Measurements from ENCODE around the gene MCM3. TPM values are rescaled to one million over a fixed set of nuclear protein-coding genes. Genes with fewer than 3 reads are reported as not detected.

The MCM3 gene
- total RNA-seq, 2 experiments from 2014 or later: 217 to 220 TPM

DNA sequence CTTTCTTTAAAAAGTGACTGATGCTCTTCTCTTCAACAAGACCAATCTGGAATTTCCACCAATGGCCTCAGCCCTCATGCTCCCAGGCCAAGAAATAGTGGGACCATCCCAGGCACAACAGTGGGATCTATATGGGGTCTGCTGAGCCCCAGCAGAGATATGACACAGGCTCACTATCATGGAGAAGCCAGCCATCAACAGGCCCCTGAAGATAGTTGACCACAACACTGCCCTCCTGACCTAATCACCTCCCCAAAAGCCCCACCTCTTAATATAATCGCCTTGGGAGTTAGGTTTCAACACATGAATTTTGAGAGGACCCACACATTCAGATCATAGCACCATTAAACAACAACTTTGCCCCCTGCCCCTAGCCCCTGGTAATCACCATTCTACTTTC lies 16.8 kb upstream of the MCM3 start:
- DNase-seq (no peak), ATAC-seq (no peak)
- ChIA-PET CTCF (interaction anchor here (1.0 kb wide), 1 partner anchor 48 kb away, joined by 3 read pairs; no protein-coding TSS in a partner anchor), POLR2A (interaction anchor here (0.8 kb wide), 1 partner anchor 91 kb away, joined by 3 read pairs; no protein-coding TSS in a partner anchor)
- Mint-ChIP-seq H3K36me3 (ENCODE audit: low read depth) (peaks cover 8% of the 10 kb centered on the region), H3K4me3 (no peak overlapping the region), H3K9me3 (ENCODE audit: insufficient read depth) (peaks cover 8% of the 10 kb centered on the region), H3K27ac (no peak overlapping the region), H3K4me1 (ENCODE audit: low read depth) (peaks cover 50% of the 10 kb centered on the region), H3K27me3 (ENCODE audit: low read depth) (no peaks in the 10 kb centered on the region)

DNA sequence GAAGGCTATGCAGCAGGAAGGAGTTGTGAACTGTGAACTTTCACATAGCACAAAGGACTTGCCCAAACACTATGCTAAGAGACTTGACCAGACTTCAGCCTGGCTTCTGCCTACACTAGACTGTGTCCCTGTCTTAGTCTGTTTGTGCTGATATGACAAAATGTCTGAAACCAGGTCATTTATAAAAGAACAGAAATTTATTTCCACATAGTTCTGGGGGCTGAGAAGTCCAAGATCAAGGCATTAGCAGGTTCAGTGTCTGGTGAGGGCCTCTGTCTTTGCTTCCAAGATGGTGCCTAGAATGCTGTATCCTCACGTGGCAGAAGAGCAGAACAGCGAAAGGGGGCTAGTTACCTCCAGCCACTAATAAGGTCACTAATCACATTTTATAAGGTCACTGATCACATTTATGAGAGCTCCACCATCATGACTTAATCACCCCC lies 16.0 kb upstream of the MCM3 start:
- CTCF ChIA-PET: interaction anchor here (1.0 to 2.4 kb wide), 2 partner anchors 15 to 49 kb away, joined by 3 to 13 read pairs; partner anchors contain the start of gene MCM3
- peaks cover 8% of the 10 kb centered on the region for H3K9me3 Mint-ChIP-seq (ENCODE audit: insufficient read depth)
- H3K36me3 Mint-ChIP-seq (ENCODE audit: low read depth): peaks cover 11% of the 10 kb centered on the region
- DNase-seq (no peak), ATAC-seq (no peak)
- POLR2A ChIA-PET: interaction anchor here (0.8 kb wide), 1 partner anchor 92 kb away, joined by 3 read pairs; no protein-coding TSS in a partner anchor
- H3K27ac Mint-ChIP-seq: no peak overlapping the region
- no peaks in the 10 kb centered on the region for H3K27me3 Mint-ChIP-seq (ENCODE audit: low read depth)
- no peak overlapping the region for H3K4me3 Mint-ChIP-seq
- peaks cover 47% of the 10 kb centered on the region for H3K4me1 Mint-ChIP-seq (ENCODE audit: low read depth)

DNA sequence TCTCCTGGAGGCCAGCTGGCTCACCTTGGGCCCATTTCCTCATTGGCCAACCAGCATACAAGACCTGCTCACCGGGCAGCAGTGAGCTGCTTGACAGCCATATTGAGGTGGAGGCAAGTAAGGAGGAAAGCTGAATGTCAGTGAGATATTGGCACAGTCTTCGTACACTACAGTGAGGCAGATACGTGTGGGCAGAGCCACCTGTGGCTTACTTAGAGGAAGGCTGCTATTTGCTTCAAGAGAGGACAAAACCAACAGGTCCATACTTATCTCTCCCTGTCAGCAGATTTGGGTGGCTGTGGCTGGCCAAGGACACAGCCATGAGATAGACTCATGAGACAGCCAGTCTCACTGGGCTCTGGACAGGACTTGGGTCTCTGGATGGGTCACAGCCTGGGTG lies 15.1 kb upstream of the MCM3 start:
- no peak for ATAC-seq
- Mint-ChIP-seq H3K27ac (no peak overlapping the region), H3K9me3 (ENCODE audit: insufficient read depth) (peaks cover 8% of the 10 kb centered on the region), H3K4me1 (ENCODE audit: low read depth) (peaks cover 40% of the 10 kb centered on the region), H3K36me3 (ENCODE audit: low read depth) (peaks cover 11% of the 10 kb centered on the region), H3K27me3 (ENCODE audit: low read depth) (no peaks in the 10 kb centered on the region), H3K4me3 (no peak overlapping the region)
- ChIA-PET POLR2A (no interaction called here), CTCF (interaction anchor here (0.8 to 2.4 kb wide), 2 partner anchors 14 to 16 kb away, joined by 3 to 13 read pairs; partner anchors contain the start of gene MCM3)
- no peak for DNase-seq

DNA sequence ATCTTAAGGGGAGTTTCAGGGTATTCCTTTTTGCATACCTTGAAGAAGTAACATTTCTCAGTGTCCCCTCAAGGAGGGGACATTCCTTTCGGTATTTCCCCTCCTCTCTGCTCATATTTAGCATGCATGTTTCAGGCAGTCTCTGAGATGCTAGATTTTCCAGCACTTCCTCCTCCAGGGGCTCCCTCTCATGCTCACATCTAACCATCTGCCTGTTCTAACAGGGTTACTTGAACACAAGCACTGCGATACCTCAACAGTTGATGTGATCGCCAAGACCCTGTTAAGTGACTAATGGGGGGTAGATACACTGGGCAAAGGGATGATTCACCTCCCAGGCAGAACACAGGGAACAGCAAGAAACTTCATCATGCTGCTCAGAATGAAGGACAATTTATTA lies 12.9 kb upstream of the MCM3 start:
- ChIA-PET CTCF (interaction anchor here (1.1 to 1.2 kb wide), 2 partner anchors 12 to 64 kb away, joined by 3 to 9 read pairs; partner anchors contain the start of genes MCM3 and PAQR8), POLR2A (no interaction called here)
- Mint-ChIP-seq H3K4me1 (ENCODE audit: low read depth) (peaks cover 24% of the 10 kb centered on the region), H3K27ac (no peak overlapping the region), H3K9me3 (ENCODE audit: insufficient read depth) (peaks cover 8% of the 10 kb centered on the region), H3K36me3 (ENCODE audit: low read depth) (peaks cover 11% of the 10 kb centered on the region), H3K27me3 (ENCODE audit: low read depth) (no peaks in the 10 kb centered on the region), H3K4me3 (no peak overlapping the region)
- DNase-seq (no peak), ATAC-seq (no peak)

DNA sequence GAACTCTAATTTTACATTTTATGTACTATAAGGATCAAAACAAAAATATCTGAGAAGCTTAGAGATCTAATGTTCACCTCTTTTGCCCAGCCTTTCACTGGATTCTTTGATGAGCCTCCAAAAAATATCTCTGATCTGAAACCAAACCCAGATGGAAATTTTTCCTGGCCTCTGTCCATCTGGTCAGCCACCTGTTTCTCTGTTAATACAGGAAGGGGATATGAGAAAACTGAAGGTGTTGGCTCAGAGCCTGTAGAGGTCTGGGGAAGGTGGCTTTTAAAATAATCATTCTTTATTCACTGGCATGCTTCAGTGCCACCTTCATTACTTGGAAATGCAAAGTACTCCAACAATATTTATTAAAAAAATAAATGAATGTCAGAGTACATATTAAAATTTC lies 8.5 kb upstream of the MCM3 start:
- POLR2A ChIA-PET: interaction anchor here (0.7 kb wide), 1 partner anchor 70 kb away, joined by 3 read pairs; no protein-coding TSS in a partner anchor
- Mint-ChIP-seq H3K4me3 (no peak overlapping the region), H3K27me3 (ENCODE audit: low read depth) (no peaks in the 10 kb centered on the region), H3K9me3 (ENCODE audit: insufficient read depth) (no peaks in the 10 kb centered on the region), H3K27ac (no peak overlapping the region), H3K36me3 (ENCODE audit: low read depth) (peaks cover 6% of the 10 kb centered on the region), H3K4me1 (ENCODE audit: low read depth) (peaks cover 18% of the 10 kb centered on the region)
- ATAC-seq: no peak
- DNase-seq: no peak
- CTCF ChIA-PET: interaction anchor here (0.9 to 2.1 kb wide), 8 partner anchors 8 to 107 kb away, joined by 3 to 5 read pairs (median 3); partner anchors contain the start of genes MCM3 and PAQR8

GRCh38 chr6:52288841-52289240 lies 4.3 kb upstream of the MCM3 start:
- Mint-ChIP-seq H3K36me3 (ENCODE audit: low read depth) (no peaks in the 10 kb centered on the region), H3K9me3 (ENCODE audit: insufficient read depth) (no peaks in the 10 kb centered on the region), H3K4me1 (ENCODE audit: low read depth) (peaks cover 19% of the 10 kb centered on the region), H3K4me3 (no peak overlapping the region), H3K27me3 (ENCODE audit: low read depth) (no peaks in the 10 kb centered on the region), H3K27ac (no peak overlapping the region)
- ATAC-seq (no peak), DNase-seq (no peak)
- ChIA-PET POLR2A (no interaction called here), CTCF (interaction anchor here (0.8 to 9.6 kb wide), 8 partner anchors 19 to 383 kb away, joined by 3 to 305 read pairs (median 8); partner anchors contain the start of genes EFHC1 and PAQR8)

GRCh38 chr6:52288216-52288615 lies 3.7 kb upstream of the MCM3 start:
- CTCF ChIA-PET: interaction anchor here (1.0 to 9.6 kb wide), 7 partner anchors 20 to 130 kb away, joined by 5 to 305 read pairs (median 9); partner anchors contain the start of genes EFHC1 and PAQR8
- H3K36me3 Mint-ChIP-seq (ENCODE audit: low read depth): peaks cover 4% of the 10 kb centered on the region
- no peak overlapping the region for H3K4me3 Mint-ChIP-seq
- H3K9me3 Mint-ChIP-seq (ENCODE audit: insufficient read depth): no peaks in the 10 kb centered on the region
- ATAC-seq (no peak), DNase-seq (no peak)
- no peaks in the 10 kb centered on the region for H3K27me3 Mint-ChIP-seq (ENCODE audit: low read depth)
- peaks cover 23% of the 10 kb centered on the region for H3K4me1 Mint-ChIP-seq (ENCODE audit: low read depth)
- POLR2A ChIA-PET: interaction anchor here (6.5 kb wide), 1 partner anchor 73 kb away, joined by 47 read pairs; the partner anchor contains the start of gene PAQR8
- H3K27ac Mint-ChIP-seq: no peak overlapping the region

DNA sequence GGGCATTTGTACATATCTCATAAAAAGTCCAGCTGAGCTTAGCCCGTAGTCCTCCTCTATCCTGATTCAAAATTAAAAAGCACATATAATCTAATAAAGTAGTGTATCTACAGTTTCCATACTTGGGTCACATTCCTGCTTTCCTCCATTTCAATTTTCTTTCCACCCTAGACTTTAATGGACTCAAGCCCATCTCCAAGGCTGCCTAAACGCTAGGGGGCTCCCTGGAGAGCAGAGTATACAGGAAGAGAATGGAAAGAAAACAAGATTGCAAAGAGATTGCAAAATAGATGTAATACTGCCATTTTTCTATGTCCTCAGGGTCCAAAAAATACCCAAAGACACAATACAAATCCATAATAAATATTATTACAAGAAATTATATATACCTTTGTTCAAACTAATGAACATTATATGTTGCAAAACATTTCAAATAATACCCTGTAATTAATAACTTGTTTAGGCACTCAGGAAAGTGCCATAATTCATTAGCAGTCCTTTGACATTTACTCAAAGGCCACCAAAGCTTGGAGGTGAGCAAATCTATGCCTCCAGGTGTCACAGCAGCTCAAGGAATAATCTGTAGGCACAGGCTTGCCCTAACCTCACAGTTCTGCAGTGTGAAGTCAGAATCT lies 2.4 kb upstream of the MCM3 start:
- H3K4me1 Mint-ChIP-seq (ENCODE audit: low read depth): peaks cover 35% of the 10 kb centered on the region
- DNase-seq (peak; percentile 78), ATAC-seq (no peak)
- H3K27ac Mint-ChIP-seq: peak overlapping the region; percentile 58
- peak overlapping the region; percentile 40 for H3K4me3 Mint-ChIP-seq
- peaks cover 17% of the 10 kb centered on the region for H3K36me3 Mint-ChIP-seq (ENCODE audit: low read depth)
- no peaks in the 10 kb centered on the region for H3K9me3 Mint-ChIP-seq (ENCODE audit: insufficient read depth)
- H3K27me3 Mint-ChIP-seq (ENCODE audit: low read depth): no peaks in the 10 kb centered on the region
- ChIA-PET CTCF (interaction anchor here (0.7 to 9.6 kb wide), 24 partner anchors 8 to 378 kb away, joined by 3 to 305 read pairs (median 12); partner anchors contain the start of genes EFHC1 and PAQR8), POLR2A (interaction anchor here (1.0 to 6.5 kb wide), 4 partner anchors 75 to 113 kb away, joined by 3 to 47 read pairs (median 20); partner anchors contain the start of gene PAQR8)

DNA sequence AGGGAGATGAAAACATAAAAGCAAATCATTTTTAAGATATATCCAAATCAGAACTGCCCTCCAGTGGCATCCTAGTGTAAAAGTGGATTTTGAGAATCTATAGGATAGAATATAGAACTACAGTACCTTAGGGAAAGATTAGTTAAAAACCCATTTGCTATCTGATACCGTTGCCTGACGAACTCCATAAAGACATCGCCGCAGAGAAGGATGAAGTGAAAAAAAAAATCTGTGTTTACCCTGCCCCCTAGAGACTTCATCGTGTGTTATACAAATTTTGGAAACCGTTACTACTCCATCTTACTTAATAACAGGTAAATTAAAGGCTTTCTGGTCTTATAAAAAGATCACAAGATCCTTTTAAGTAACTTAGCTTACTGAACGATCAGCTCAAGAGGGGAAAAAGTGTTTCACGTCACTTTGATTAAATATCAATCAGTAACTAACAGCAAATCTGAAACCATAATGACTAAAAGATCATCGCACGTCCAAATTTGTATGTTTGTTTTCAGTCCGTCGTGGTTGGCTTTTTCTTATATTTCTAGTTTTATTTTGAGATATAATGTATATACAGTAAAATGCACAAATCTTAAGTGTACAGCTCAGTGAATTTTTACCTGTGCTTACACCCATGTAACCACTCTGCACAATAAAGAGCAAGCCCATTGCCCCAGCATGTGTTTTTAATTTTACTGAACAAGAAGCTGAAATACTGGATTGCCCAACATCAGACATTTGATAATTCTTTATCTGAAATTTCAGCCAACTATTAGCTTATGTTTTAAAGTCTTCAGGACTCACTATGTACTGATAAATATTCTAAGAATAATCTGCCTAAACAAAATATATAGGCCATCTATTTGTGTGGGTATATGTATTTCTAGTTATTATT lies 881 bp upstream of the MCM3 start:
- Mint-ChIP-seq H3K27me3 (ENCODE audit: low read depth) (no peaks in the 10 kb centered on the region), H3K36me3 (ENCODE audit: low read depth) (peaks cover 31% of the 10 kb centered on the region), H3K27ac (peak overlapping the region; percentile 18), H3K4me1 (ENCODE audit: low read depth) (peaks cover 47% of the 10 kb centered on the region), H3K9me3 (ENCODE audit: insufficient read depth) (no peaks in the 10 kb centered on the region), H3K4me3 (no peak overlapping the region)
- ChIA-PET POLR2A (interaction anchor here (0.7 to 6.5 kb wide), 19 partner anchors 14 to 698 kb away, joined by 3 to 47 read pairs (median 4); partner anchors contain the start of gene PAQR8), CTCF (interaction anchor here (0.7 to 9.6 kb wide), 44 partner anchors 7 to 390 kb away, joined by 3 to 305 read pairs (median 5); partner anchors contain the start of genes EFHC1, PAQR8 and TMEM14A)
- peak; percentile 14 for ATAC-seq
- DNase-seq: no peak

- H3K4me3 Mint-ChIP-seq: no peak overlapping the region
- POLR2A ChIA-PET: interaction anchor here (1.2 to 6.5 kb wide), 12 partner anchors 12 to 135 kb away, joined by 3 to 47 read pairs (median 6); partner anchors contain the start of gene PAQR8
- DNase-seq (peak; percentile 60), ATAC-seq (peak; percentile 0)
- peaks cover 52% of the 10 kb centered on the region for H3K4me1 Mint-ChIP-seq (ENCODE audit: low read depth)
- no peak overlapping the region for H3K27ac Mint-ChIP-seq
- peaks cover 41% of the 10 kb centered on the region for H3K36me3 Mint-ChIP-seq (ENCODE audit: low read depth)
- CTCF ChIA-PET: interaction anchor here (0.8 to 9.6 kb wide), 16 partner anchors 9 to 381 kb away, joined by 3 to 305 read pairs (median 17); partner anchors contain the start of genes EFHC1 and PAQR8
- H3K9me3 Mint-ChIP-seq (ENCODE audit: insufficient read depth): no peaks in the 10 kb centered on the region
- no peaks in the 10 kb centered on the region for H3K27me3 Mint-ChIP-seq (ENCODE audit: low read depth)
These were observed 447 bp downstream of the MCM3 start for GRCh38 chr6:52284131-52284459.

- Mint-ChIP-seq H3K36me3 (ENCODE audit: low read depth) (peaks cover 50% of the 10 kb centered on the region), H3K9me3 (ENCODE audit: insufficient read depth) (no peaks in the 10 kb centered on the region), H3K4me1 (ENCODE audit: low read depth) (peaks cover 62% of the 10 kb centered on the region), H3K27ac (peak overlapping the region; percentile 17), H3K27me3 (ENCODE audit: low read depth) (no peaks in the 10 kb centered on the region), H3K4me3 (no peak overlapping the region)
- DNase-seq: no peak
- ChIA-PET CTCF (interaction anchor here (0.8 to 9.6 kb wide), 11 partner anchors 13 to 369 kb away, joined by 3 to 305 read pairs (median 29); partner anchors contain the start of genes EFHC1 and PAQR8), POLR2A (interaction anchor here (1.1 to 6.5 kb wide), 5 partner anchors 11 to 107 kb away, joined by 3 to 47 read pairs (median 6); partner anchors contain the start of gene PAQR8)
- ATAC-seq: no peak
These were observed 1.4 kb downstream of the MCM3 start for GRCh38 chr6:52283111-52283510.
